ENCODE measurements around the gene FAM156B.
"Not testable (repeated sequence)": the region's sequence is repeated elsewhere in the genome, so short reads cannot be mapped to it uniquely, and the experiment has no call there.

Gene FAM156B, protein sequence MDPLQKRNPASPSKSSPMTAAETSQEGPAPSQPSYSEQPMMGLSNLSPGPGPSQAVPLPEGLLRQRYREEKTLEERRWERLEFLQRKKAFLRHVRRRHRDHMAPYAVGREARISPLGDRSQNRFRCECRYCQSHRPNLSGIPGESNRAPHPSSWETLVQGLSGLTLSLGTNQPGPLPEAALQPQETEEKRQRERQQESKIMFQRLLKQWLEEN

GRCh38 chrX:52896855-52897709, at the start of gene FAM156B:
Gene FAM156B (plus strand): TSS chrX:52897330. CDS start chrX:52907226, 9,896 bp downstream.
- not testable (repeated sequence) for DNase-seq

GRCh38 chrX:52852110-52852860, 44.8 kb upstream of the FAM156B start:
- DNase-seq = no peak

DNA sequence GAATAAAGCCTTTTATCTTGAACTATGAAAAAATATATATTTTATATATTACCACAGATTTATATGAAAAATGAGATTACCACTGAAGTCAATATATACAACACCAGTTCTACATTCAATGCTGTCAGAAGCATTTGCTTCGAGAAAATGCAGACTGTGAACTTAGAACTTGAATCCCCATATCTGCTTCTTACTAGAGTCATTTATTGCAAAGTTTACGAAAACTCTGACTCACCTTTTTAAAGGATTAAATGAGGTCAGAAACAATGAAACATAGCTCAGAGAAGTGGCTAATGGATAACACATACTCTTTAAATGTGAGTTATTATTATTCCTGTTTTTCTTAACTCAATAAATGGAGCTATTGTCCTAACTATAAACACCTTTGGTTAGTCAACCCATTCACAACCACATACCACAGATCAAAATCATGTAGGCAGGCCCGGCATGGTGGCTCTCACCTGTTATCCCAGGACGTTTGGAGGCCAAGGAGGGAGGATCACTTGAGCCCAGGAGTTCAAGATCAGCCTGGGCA, 40.1 kb upstream of the FAM156B start:
- not testable (repeated sequence) for DNase-seq

DNA sequence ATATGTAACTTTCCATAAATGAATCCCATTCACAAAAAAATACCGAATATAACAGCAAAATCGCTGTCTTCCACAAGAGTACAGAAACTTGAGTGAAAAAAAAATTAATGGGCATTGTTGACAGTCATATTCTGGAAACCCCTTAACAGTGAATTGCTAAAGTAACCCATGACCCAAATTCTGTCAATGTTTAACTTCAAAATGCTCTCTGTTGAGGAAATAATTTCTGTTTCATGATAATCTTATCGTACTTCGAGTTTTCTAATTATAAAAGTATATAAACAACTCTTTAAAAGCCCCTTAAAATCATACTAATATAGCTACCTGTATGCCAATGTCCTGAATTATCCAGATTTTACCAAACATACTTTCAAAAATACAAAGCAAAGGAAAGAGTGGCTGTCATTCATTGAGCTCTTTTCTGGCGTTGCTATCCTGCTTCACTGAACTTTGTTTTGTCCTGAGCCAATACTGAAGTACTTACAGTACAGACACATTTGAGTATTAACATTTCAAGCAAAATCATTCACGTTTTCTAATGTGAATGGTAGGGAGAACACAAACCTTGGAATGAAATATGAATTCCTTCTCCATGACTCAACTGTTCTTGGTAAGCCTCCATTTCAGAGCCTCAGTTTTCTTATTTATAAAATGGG, 31.7 kb upstream of the FAM156B start:
- DNase-seq = no peak

DNA sequence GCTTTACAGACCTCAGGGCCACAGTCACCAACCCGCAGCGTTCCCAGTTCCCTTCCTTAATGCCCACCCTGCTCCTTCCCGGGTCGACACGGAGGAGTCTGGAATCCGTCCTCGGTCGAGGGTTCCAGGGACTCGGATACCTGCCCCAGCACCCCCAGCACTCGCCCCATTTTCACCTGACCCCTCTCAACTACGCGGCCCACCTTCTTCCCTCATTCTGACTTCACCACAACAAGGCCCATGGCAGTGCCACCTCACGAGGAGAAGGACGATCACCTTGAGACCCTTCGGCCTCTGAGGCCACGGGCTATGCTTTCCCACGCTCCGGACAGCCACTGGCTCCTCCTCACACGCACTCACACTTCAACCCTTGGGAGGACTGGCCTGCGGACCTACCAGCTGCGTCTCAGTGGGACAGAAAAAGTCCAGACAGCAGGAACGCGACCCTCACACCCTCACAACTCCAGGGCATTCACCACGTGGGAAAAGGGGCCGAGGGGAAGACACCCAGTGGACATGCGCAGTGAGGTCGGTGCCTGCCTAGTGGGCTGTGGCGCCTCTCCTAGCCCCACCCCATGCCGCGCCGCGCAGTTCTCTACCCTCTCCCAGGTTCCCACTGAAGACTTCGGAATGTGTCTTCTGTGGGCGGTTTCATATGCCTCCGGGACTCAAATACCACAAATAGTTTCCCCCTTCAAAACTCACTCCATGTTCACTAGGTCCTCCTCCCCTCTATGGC, 29.4 kb upstream of the FAM156B start, which contains the start of gene XAGE3:
TSS of gene XAGE3 (minus strand) at position 474 of the 739 bp plus-strand sequence. CDS start 950 bp downstream, outside the sequence.
- no peak for DNase-seq

GRCh38 chrX:52870046-52870445, 27.1 kb upstream of the FAM156B start:
- DNase-seq = no peak

DNA sequence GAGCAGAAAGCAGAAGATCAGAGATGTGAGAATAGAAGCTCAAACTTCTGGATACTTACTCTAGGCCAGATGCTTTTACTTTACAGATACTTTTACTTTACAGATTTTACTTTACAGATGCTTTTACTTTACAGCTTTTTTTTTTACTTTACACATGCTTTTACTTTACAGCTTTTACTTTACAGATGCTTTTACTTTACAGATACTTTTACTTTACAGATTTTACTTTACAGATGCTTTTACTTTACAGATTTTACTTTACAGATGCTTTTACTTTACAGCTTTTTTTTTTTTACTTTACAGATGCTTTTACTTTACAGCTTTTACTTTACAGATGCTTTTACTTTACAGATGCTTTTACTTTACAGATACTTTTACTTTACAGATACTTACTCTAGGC, 23.3 kb upstream of the FAM156B start:
- DNase-seq = not testable (repeated sequence)

DNA sequence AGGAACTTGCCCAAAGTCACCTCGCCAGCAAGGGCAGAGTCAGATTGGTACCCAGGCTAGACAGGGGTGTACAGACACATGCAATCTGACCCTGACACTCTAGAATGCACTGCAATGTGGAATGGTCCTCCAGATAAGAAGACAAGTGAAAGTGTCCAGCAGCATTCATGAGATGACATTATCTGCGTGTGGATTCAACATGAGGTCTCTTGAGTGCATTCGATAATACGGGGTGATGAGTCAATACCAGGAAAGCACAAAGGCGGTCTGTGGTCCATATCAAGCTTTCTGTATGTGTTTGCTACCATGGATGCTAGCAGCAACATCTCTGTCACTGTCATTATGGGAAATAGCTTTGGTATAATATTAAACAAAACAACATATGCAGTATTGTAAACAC, 22.5 kb upstream of the FAM156B start:
- DNase-seq = no peak

DNA sequence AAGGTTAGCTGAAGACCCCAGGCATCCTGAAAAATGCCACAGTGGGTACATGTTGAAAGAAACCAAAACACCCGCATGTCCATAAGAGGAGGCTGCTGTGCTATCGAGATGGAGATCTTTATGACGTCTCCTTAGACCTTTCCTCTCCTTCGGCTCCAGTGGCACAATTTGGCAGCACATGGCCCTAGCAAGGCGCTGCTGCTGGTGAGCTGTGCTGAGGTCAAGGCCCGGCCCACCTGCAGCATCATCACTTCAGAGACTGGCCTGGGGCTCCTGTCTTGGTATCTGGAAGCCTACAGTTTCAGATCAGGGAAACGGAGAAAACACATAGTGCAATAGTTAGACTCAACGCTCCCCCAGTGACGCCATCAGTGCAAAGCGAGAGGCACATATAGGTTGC, 21.7 kb upstream of the FAM156B start:
- DNase-seq = not testable (repeated sequence)

GRCh38 chrX:52876386-52876785, 20.7 kb upstream of the FAM156B start:
- DNase-seq = not testable (repeated sequence)

DNA sequence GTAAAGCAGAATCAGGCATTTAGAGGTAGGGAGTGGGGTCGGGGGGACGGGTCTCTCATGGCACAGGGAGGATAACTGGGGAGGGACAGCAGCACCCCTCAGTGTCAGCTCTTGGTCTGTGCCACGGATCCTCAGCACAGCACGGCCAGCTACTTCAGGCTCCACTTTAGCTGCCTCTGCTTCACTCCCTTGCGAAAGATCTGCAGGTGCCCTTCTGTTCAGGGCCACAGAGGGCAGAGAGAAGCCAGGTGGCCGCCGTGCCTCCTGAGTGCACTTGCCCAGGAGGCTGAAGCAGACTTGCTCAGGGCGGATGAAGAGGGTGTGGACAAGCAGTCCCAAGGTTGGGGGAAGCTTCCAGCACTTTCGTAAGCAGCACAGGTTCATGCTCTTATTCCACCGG, 9.7 kb upstream of the FAM156B start:
- not testable (repeated sequence) for DNase-seq

- DNase-seq = not testable (repeated sequence)
These were observed 9.0 kb upstream of the FAM156B start for GRCh38 chrX:52888090-52888489.

DNA sequence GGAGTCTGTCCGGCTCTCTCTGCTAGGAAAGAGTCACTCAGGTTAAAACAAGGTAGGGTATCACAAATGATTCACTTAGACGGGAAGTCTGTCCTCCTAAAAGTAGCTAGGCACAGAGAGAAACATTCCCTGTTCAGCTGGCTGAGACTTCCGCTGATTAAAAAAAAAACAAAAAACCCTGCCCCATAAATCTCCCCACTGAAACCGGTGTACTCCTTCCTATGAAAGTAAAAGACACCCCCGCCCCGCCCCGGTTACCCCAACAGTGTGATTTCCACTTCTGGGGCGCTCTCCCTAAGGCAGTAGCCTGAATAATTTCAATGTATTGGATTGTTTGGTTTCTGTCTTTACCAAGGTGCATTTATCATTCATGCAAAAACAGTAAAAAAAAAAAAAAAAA, 692 bp upstream of the FAM156B start:
- DNase-seq = not testable (repeated sequence)

- not testable (repeated sequence) for DNase-seq
These were observed 8.4 kb downstream of the FAM156B start for GRCh38 chrX:52905531-52905930.

- not testable (repeated sequence) for DNase-seq
These were observed 8.9 kb downstream of the FAM156B start for GRCh38 chrX:52906072-52906471.

DNA sequence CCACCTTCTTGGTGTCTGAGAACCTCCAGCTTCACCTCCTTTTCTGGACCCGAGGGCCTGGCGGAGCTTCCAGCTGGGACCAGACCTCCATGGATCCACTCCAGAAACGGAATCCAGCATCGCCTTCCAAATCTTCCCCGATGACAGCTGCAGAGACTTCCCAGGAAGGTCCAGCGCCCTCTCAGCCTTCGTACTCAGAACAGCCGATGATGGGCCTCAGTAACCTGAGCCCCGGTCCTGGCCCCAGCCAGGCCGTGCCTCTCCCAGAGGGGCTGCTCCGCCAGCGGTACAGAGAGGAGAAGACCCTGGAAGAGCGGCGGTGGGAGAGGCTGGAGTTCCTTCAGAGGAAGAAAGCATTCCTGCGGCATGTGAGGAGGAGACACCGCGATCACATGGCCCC, 10.0 kb downstream of the FAM156B start:
- DNase-seq = not testable (repeated sequence)

DNA sequence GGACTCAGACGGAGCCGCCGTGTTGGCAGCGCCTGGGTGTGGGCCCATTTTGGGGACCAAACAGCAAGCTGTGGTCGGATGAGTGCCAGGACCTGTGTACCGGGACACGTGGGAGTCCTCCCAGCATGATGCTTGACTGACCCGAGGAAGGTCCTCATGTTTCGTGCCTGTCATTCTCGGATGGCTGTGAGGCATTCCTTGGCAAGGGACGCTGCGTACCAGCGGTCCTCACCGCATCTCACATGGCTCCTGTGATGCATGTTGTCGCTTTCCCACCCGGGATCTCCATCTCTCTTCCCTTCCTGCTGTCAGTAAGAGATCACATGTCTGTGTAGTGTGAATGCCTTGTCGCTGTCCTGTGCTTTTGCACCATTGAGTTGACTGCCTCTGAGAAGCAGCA, 10.8 kb downstream of the FAM156B start:
- not testable (repeated sequence) for DNase-seq

DNA sequence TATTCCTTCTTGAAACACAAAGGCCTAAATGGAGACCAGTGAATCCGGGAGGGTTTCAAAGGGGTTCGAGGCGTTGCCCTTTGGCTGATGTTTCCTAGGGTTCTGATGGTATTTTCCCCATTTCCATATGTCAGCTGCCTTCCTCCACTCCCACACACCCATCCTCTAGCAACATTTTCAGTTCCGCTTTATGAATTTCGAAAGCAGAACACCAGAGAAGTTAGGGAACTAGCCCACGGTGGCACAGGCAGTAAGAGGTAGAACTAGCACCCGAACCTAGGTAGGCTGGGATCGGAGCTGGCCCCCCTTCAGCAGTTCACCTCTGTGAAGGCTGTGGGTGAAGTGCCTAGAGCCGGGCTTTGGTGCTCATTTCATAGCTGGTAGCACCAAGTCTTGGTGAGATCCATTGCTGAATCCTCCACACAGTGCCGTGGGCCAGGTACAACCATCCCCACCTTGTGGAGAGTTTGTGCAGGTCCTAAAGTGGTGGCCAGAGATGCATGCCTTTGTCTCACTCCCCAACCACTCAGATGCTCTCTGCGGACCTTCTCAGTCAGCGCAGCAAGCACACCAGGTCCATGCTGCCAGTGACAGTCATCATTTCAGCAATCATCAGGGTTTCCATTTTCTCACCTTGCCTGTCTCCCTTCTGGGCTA, 12.3 kb downstream of the FAM156B start:
- DNase-seq = not testable (repeated sequence)

DNA sequence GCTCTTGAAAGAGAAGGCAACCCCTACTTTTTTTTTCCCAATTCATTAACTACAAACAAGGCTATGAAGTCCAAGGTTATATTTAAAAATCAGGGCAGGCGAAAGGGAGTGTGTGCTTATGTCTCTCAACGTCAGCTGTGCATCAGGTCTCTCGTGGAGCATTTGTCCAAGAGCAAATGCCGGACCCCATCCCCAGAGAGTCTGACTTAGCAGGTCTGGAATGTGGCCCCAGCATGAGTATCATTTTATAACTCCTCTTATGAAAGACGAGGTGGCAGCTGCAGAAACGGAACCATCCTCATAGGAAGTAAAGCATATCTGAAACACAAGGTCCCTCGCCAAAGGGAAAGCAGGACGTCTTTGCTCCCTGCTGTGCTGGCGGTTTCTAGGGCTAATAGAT, 16.6 kb downstream of the FAM156B start:
- DNase-seq = not testable (repeated sequence)

DNA sequence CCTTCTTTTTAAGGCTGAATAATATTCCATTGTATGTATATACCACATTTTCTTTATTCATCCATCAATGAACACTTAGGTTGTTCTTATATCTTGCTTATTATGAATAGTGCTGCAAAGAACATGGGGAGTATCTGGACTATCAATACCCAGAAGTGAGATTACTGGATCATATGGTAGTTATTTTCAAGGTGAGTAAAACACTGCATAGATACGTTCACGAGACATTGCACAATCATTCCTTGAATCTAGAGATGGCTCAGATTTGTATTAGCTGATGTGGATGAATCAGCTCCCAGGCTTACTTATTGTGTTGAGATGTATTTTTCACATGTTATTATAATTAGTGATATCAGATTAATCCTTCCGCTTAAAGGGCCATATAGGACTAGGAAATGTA, 17.6 kb downstream of the FAM156B start:
- DNase-seq = not testable (repeated sequence)

GRCh38 chrX:52923781-52924241, 26.7 kb downstream of the FAM156B start:
- no peak for DNase-seq

Data from NK-92 treated with Interleukin-12 subunit alpha and Interleukin-12 subunit beta, amount 100 ng/mL, for 24 hours (cell line).